Measurements from ENCODE around the gene TMIE. TPM values are rescaled to one million over a fixed set of nuclear protein-coding genes. Genes with fewer than 3 reads are reported as not detected.

The TMIE gene
- total and polyA plus RNA-seq, 2 of the 13 experiments (the other 11 are each of a cell fraction or from before 2014, with no cell fraction given), result not detected

DNA sequence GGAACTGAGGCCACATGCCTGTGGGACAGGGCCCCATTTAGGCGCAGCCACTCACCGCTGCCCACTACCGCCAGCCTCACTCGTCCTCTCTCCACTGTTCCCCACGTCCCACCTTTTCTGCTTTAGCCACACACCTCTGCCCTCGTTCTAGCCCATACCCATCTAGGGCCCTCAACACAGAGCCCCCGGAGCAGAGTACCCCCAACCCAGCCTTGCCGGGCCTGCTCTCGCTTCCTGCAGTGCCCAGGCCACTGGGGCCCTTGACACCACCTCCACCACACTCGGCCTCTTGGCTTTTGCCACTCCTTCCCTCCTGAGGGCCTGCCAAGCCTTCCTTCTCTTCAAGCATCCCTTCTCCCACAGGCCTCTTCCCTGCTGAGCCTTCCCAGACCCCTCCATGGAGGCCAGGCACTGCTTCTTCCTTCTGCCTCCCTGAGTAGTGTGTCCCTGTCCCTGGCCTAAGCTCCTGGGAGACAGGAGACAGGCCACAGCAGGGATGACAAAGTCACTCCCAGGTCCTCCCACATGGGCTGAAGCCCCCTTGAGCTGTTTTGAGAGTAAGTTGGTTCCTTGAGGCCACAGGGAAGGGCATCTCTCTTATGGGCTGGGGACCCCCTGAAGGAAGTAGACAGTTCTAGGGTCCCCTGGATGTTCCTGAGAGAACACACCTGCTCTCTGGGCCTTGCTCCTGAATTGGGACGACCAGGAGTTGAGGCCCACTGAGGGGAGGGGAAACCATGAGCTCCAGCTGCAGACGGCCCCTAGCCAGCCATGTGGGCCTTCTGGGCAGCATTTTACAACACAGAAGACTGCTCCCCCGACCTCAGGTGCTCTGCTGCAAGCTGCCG lies 12.1 kb downstream of the TMIE start (continued):
- TF ChIP-seq, protein P1, sequence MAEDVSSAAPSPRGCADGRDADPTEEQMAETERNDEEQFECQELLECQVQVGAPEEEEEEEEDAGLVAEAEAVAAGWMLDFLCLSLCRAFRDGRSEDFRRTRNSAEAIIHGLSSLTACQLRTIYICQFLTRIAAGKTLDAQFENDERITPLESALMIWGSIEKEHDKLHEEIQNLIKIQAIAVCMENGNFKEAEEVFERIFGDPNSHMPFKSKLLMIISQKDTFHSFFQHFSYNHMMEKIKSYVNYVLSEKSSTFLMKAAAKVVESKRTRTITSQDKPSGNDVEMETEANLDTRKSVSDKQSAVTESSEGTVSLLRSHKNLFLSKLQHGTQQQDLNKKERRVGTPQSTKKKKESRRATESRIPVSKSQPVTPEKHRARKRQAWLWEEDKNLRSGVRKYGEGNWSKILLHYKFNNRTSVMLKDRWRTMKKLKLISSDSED (CRISPR knock-in tag; IDR thresholded peaks at IDR 0.05), result no peak
- TF ChIP-seq AGO1 (IDR thresholded peaks at IDR 0.05; ENCODE audit: low read depth, low read length, poor library complexity, severe bottlenecking) (no peak), GATAD2A (CRISPR knock-in tag; IDR thresholded peaks at IDR 0.05) (no peak), RFXAP (CRISPR knock-in tag; IDR thresholded peaks at IDR 0.05; ENCODE audit: borderline replicate concordance) (no peak), ATM (IDR thresholded peaks at IDR 0.05; ENCODE audit: borderline replicate concordance) (no peak), MEIS1 (CRISPR knock-in tag; IDR thresholded peaks at IDR 0.05; ENCODE audit: borderline replicate concordance) (no peak), FOSL2 (CRISPR knock-in tag; IDR thresholded peaks at IDR 0.05) (no peak)
- TF ChIP-seq, protein P2, sequence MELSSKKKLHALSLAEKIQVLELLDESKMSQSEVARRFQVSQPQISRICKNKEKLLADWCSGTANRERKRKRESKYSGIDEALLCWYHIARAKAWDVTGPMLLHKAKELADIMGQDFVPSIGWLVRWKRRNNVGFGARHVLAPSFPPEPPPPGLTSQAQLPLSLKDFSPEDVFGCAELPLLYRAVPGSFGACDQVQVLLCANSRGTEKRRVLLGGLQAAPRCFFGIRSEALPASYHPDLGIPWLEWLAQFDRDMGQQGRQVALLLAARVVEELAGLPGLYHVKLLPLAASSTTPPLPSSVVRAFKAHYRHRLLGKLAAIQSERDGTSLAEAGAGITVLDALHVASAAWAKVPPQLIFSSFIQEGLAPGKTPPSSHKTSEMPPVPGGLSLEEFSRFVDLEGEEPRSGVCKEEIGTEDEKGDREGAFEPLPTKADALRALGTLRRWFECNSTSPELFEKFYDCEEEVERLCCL (CRISPR knock-in tag; IDR thresholded peaks at IDR 0.05; ENCODE audit: borderline replicate concordance), result no peak
- TF ChIP-seq, protein P3, sequence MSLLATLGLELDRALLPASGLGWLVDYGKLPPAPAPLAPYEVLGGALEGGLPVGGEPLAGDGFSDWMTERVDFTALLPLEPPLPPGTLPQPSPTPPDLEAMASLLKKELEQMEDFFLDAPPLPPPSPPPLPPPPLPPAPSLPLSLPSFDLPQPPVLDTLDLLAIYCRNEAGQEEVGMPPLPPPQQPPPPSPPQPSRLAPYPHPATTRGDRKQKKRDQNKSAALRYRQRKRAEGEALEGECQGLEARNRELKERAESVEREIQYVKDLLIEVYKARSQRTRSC (CRISPR knock-in tag; IDR thresholded peaks at IDR 0.05; ENCODE audit: low read depth), result no peak
